Measurements from ENCODE around the gene BANP. TPM values are rescaled to one million over a fixed set of nuclear protein-coding genes. Genes with fewer than 3 reads are reported as not detected.

BANP gene
- polyA plus RNA-seq, 1 of the 3 experiments (the other 2 are of a cell fraction): 16.8 TPM

- no peaks in the 10 kb centered on the region for H3K79me2 ChIP-seq (ENCODE audit: insufficient read depth)
- no peak overlapping the region for H3K4me2 ChIP-seq
- no peaks in the 10 kb centered on the region for H3K36me3 ChIP-seq (replicated peaks in 1 of 2; ENCODE audit: control insufficient read depth in 1 of 2, insufficient read depth in 2 of 2, low read length in 1 of 2)
- H3K4me1 ChIP-seq (ENCODE audit: control insufficient read depth in 1 of 2, insufficient read depth in 2 of 2, low read depth in 1 of 2, low read length in 1 of 2): peaks cover 0 to 14% of the 10 kb centered on the region in 2 experiments; a peak in 1 of 4 replicates
- no peaks in the 10 kb centered on the region for H4K20me1 ChIP-seq (ENCODE audit: insufficient read depth)
- 83% methylated on average over 23 of the region's 34 CpGs for WGBS (ENCODE audit: low lambda C conversion rate)
- H3K9me2 ChIP-seq: no peaks in the 10 kb centered on the region
- no peaks in the 10 kb centered on the region for H3K27me3 ChIP-seq (ENCODE audit: insufficient read depth)
- no peaks in the 10 kb centered on the region for H3K9me3 ChIP-seq
- no peak overlapping the region for H3K4me3 ChIP-seq (ENCODE audit: low read depth in 2 of 2, low read length in 1 of 2)
- H2AFZ ChIP-seq (ENCODE audit: low read depth): no peak overlapping the region
- ChIA-PET CTCF (no interaction called here), POLR2A (no interaction called here)
- DNase-seq: no peak
- no peaks in the 10 kb centered on the region for H3F3A ChIP-seq (replicated peaks; ENCODE audit: insufficient read depth)
- no peak overlapping the region for H3K9ac ChIP-seq
- H3K27ac ChIP-seq (ENCODE audit: low read depth in 2 of 2, low read length in 1 of 2): no peak overlapping the region; a peak in 1 of 4 replicates
- TF ChIP-seq FOSL2 (IDR thresholded peaks at IDR 0.05; ENCODE audit: borderline replicate concordance, low read depth): no peak
- no peak for TF ChIP-seq REST (IDR thresholded peaks at IDR 0.05; ENCODE audit: low read depth, low read length)
Measured at GRCh38 chr16:88086571-88087516, 135.6 kb downstream of the BANP start.

GRCh38 chr16:88087517-88087877 lies 136.3 kb downstream of the BANP start:
- no peak overlapping the region for H3K27ac ChIP-seq (ENCODE audit: low read depth in 2 of 2, low read length in 1 of 2)

More at GRCh38 chr16:88087517-88087877, 136.3 kb downstream of the BANP start:
- Histone ChIP-seq H3K9me2 (no peaks in the 10 kb centered on the region), H3K9ac (no peak overlapping the region), H3K36me3 (replicated peaks in 1 of 2; ENCODE audit: control insufficient read depth in 1 of 2, insufficient read depth in 2 of 2, low read length in 1 of 2) (no peaks in the 10 kb centered on the region), H3K4me2 (no peak overlapping the region), H3K27me3 (ENCODE audit: insufficient read depth) (no peaks in the 10 kb centered on the region), H2AFZ (ENCODE audit: low read depth) (no peak overlapping the region), H4K20me1 (ENCODE audit: insufficient read depth) (no peaks in the 10 kb centered on the region), H3K9me3 (no peaks in the 10 kb centered on the region), H3F3A (replicated peaks; ENCODE audit: insufficient read depth) (no peaks in the 10 kb centered on the region), H3K4me3 (ENCODE audit: low read depth in 2 of 2, low read length in 1 of 2) (no peak overlapping the region), H3K79me2 (ENCODE audit: insufficient read depth) (no peaks in the 10 kb centered on the region), H3K4me1 (ENCODE audit: control insufficient read depth in 1 of 2, insufficient read depth in 2 of 2, low read depth in 1 of 2, low read length in 1 of 2) (peaks cover 0 to 20% of the 10 kb centered on the region in 2 experiments; a peak in 1 of 4 replicates)
- DNase-seq: no peak
- POLR2A ChIA-PET: no interaction called here
- CTCF ChIA-PET: no interaction called here
- no peak for TF ChIP-seq RXRA (IDR thresholded peaks at IDR 0.05; ENCODE audit: borderline replicate concordance, low read depth)
- TF ChIP-seq USF2 (IDR thresholded peaks at IDR 0.05; ENCODE audit: borderline replicate concordance, low read depth, low read length): no peak
- TF ChIP-seq FOXM1 (IDR thresholded peaks at IDR 0.05; ENCODE audit: low read depth): no peak
- no peak for TF ChIP-seq ELF1 (IDR thresholded peaks at IDR 0.05)
- no peak for TF ChIP-seq TEAD4 (IDR thresholded peaks at IDR 0.05; ENCODE audit: borderline replicate concordance, insufficient read depth)
- WGBS (ENCODE audit: low lambda C conversion rate): 93% methylated on average over 11 of the region's 16 CpGs
